ENCODE measurements around the gene TBC1D10A.

DNA sequence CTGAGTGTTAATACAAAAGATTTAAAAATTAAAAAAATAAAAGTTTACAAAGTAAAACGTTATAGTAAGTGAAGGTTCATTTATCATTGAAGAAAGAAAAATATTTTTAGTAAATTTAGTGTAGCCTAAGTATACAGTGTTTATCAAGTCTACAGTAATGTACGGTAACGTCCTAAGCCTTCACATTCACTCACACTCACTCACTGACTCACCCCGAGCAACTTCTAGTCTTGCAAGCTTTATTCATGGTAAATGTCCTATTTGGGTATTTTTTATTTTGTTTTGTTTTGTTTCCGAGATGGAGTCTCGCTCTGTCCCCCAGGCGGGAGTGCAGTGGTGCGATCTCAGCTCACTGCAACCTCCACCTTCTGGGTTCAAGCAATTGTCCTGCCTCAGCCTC lies 46.2 kb downstream of the TBC1D10A start:
- no peak for TF ChIP-seq POLR2A (IDR thresholded peaks at IDR 0.05)
- TF ChIP-seq, protein P1, sequence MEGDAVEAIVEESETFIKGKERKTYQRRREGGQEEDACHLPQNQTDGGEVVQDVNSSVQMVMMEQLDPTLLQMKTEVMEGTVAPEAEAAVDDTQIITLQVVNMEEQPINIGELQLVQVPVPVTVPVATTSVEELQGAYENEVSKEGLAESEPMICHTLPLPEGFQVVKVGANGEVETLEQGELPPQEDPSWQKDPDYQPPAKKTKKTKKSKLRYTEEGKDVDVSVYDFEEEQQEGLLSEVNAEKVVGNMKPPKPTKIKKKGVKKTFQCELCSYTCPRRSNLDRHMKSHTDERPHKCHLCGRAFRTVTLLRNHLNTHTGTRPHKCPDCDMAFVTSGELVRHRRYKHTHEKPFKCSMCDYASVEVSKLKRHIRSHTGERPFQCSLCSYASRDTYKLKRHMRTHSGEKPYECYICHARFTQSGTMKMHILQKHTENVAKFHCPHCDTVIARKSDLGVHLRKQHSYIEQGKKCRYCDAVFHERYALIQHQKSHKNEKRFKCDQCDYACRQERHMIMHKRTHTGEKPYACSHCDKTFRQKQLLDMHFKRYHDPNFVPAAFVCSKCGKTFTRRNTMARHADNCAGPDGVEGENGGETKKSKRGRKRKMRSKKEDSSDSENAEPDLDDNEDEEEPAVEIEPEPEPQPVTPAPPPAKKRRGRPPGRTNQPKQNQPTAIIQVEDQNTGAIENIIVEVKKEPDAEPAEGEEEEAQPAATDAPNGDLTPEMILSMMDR (IDR thresholded peaks at IDR 0.05), result no peak

Data from Peyer's patch (tissue), 4 donors.